ENCODE measurements around the gene JAK2.

Gene JAK2

DNA sequence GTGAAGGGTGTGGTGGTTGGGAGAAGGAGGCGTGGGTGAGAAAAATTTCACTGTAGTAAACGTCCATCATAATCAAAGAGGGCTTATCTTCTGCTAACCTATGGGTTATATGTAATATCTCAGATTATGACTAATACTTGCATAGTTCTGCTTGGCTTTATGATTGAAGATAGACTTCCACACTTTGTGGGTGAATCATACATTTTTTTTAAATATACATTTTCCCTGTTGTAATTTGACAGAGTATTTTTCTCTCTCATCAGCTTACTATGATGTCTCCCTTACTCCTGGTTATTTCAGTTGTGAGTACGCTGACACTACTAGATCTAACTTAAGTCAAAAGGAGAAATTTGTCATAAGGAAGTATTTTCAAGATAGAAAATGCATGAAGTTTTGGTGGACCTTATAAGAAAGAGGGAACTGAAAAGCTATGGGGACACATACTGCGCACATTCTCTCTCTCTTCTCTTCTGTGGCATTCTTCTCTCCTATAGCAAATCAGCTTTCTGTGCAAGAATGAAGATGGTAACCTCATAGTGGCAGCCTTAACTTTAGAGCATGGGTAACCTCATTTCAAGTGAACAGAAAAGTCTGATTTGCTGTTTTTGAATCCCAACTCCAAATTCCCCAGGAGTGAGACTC lies 4.9 kb upstream of the JAK2 start:
- TF ChIP-seq, protein P1, sequence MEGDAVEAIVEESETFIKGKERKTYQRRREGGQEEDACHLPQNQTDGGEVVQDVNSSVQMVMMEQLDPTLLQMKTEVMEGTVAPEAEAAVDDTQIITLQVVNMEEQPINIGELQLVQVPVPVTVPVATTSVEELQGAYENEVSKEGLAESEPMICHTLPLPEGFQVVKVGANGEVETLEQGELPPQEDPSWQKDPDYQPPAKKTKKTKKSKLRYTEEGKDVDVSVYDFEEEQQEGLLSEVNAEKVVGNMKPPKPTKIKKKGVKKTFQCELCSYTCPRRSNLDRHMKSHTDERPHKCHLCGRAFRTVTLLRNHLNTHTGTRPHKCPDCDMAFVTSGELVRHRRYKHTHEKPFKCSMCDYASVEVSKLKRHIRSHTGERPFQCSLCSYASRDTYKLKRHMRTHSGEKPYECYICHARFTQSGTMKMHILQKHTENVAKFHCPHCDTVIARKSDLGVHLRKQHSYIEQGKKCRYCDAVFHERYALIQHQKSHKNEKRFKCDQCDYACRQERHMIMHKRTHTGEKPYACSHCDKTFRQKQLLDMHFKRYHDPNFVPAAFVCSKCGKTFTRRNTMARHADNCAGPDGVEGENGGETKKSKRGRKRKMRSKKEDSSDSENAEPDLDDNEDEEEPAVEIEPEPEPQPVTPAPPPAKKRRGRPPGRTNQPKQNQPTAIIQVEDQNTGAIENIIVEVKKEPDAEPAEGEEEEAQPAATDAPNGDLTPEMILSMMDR (IDR thresholded peaks at IDR 0.05; ENCODE audit: extremely low read depth, missing control alignments), result no peak
- DNase-seq (ENCODE audit: low spot score), result no peak

DNA sequence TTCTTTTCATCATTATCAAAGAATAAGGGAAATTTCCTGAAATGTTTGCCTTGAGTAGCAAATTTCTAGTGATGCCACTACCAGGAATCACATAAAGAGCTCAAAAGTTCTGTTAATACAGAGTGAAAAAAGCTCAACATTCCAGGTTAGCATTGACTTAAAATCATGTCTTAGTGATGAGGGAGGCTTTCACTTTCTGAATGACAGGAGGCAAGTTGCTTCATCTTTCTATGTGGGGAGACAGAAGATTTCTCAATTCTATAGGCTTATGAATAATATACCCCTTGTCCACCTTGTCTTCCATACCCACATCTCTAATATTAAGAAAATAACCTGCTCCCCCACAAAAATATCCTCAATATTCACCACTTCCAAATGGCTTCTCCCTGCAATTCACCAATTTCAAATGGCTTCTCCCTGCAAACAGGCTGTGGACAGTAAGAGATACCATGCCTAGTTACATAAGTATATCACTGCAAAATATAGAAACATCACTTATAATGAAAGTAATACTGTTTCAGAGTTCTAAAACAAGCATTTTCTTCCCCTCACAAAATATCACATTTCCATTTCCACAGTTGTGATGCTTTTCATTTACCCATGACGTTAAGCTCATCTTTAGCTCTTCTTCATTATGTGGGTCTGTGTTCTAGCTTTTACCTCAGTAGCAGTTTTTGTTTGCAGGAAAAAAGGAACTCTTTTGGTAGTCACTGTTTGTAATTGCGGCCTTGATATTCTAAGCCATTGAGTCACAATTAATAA lies 2.2 kb upstream of the JAK2 start:
- TF ChIP-seq, protein P1 (IDR thresholded peaks at IDR 0.05; ENCODE audit: extremely low read depth, missing control alignments), result no peak
- peak; percentile 32 for DNase-seq (ENCODE audit: low spot score)

DNA sequence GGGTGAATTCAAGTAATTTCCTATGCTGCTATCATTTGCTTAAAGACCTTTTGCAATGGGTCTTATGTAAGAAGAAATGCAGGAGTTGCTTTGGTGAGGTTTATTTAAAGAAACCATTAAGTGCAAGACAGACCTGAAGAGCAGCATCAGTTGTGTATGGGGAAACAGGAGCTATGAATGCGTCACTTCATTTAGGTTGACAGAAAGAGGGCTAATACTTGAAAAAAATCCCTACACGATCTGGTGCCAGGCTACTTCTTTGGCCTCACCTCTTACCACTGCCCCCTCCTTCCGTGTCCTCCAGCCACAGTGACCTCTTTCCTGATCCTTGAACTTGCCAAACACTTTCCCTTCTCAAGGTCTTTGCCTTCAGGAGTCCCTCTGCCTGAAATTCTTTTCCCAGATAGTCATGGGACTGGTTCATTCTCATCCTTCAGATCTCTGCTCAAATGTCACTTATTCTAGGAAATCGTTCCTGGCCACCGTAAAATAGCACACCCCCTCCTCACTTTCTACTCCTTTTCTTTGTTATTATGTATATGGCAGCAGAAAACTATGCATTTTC lies 1.4 kb upstream of the JAK2 start:
- DNase-seq (ENCODE audit: low spot score), result peak; percentile 7
- TF ChIP-seq, protein P1 (IDR thresholded peaks at IDR 0.05; ENCODE audit: extremely low read depth, missing control alignments), result no peak

DNA sequence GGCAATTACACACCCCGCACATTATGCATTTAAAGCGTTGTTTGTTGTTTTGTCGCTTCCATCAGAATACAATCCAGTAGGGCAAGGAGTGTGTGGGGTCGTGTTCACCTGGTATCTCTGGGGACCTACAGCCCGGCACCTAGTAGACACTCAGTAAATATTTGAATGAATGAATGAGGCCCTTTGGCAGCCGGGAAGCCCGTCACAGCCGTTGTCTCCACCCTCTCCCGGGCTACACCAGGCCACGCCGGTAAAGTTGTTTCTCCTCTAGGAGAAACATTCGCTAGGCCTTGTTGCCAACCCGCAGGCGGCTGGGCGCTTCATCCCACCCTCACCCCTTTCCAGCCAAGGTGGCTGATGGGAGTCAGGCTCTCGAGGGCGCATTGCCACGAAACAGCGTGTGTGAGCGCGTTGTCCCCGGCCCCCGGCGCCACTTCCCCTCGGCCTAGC lies 876 bp upstream of the JAK2 start:
- no peak for DNase-seq (ENCODE audit: low spot score)
- TF ChIP-seq, protein P1 (IDR thresholded peaks at IDR 0.05; ENCODE audit: extremely low read depth, missing control alignments), result no peak

DNA sequence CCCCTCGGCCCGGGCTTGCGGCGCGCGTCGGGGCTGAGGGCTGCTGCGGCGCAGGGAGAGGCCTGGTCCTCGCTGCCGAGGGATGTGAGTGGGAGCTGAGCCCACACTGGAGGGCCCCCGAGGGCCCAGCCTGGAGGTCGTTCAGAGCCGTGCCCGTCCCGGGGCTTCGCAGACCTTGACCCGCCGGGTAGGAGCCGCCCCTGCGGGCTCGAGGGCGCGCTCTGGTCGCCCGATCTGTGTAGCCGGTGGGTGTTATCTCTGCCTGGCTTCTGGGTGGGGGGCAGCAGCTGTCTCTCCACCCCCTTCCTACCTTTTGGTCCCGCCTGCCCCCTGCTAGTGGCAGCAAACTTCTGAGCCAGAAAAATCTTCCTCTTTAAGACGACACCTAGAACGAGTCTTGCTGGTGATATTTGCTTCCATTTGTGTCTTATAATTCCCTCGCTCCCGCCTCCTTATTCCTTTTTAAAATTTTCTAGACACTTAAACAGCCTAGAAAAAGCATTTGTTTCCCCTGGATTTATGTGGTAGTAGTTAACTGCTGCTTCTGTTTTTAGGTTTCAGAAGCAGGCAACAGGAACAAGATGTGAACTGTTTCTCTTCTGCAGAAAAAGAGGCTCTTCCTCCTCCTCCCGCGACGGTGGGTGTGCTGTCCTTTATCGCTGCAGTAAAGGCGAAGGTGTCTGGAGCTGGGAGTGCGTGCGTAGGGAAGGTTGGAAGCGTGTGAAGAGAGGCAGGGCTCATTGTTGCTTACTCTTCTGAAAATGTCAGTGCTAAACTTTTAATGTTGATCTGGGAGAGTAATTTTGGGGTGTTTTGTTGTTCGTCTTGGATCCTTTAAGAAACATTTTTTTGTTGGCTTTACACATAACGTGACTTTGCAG lies 554 bp downstream of the JAK2 start:
- DNase-seq (ENCODE audit: low spot score), result peak; percentile 20
- TF ChIP-seq, protein P1 (IDR thresholded peaks at IDR 0.05; ENCODE audit: extremely low read depth, missing control alignments), result no peak

DNA sequence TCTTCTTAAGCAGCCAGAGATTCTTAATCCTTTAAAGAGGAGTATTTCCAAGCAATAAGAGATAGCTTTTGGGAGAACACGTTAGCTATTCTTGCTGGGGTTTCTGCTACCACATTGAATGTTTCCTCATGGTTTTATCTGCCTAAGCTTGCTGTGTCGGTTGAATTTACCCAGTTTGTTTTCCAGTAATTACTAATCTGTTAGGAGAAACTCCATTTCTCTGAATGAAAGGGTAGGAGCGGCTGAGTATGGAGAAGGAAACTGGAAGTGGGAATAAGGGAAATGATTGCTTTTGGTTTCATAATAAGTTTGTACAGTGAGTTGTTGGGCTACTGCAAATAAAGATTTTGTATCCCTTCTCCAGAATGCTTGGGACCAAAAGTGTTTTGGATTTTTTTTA lies 1.2 kb downstream of the JAK2 start:
- TF ChIP-seq, protein P1 (IDR thresholded peaks at IDR 0.05; ENCODE audit: extremely low read depth, missing control alignments), result no peak
- peak; percentile 16 for DNase-seq (ENCODE audit: low spot score)
